ENCODE data around the gene SEMA3E.

DNA sequence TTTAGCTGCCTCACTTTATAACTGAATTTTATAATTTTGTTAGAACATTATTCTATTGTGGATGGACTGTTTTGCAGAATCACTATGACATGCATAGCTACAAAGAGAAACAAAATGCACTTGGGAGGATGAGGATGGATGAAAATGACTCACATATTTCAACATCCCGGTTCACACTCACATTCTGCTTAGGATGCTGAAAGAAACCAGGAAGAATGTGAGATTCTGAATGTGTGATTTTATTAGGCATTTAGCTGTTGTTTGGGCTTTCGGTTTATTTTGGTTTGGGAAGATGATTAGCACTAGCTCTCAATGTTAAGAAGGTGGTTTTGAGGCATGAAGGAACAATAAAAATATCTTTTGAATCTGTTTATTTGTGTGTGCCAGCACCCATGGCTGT, 235.5 kb downstream of the SEMA3E start:
- TF ChIP-seq, protein P1, sequence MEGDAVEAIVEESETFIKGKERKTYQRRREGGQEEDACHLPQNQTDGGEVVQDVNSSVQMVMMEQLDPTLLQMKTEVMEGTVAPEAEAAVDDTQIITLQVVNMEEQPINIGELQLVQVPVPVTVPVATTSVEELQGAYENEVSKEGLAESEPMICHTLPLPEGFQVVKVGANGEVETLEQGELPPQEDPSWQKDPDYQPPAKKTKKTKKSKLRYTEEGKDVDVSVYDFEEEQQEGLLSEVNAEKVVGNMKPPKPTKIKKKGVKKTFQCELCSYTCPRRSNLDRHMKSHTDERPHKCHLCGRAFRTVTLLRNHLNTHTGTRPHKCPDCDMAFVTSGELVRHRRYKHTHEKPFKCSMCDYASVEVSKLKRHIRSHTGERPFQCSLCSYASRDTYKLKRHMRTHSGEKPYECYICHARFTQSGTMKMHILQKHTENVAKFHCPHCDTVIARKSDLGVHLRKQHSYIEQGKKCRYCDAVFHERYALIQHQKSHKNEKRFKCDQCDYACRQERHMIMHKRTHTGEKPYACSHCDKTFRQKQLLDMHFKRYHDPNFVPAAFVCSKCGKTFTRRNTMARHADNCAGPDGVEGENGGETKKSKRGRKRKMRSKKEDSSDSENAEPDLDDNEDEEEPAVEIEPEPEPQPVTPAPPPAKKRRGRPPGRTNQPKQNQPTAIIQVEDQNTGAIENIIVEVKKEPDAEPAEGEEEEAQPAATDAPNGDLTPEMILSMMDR (IDR thresholded peaks at IDR 0.05; ENCODE audit: poor library complexity, severe bottlenecking): no peak
- TF ChIP-seq POLR2AphosphoS5 (IDR thresholded peaks at IDR 0.05) (no peak), TAF1 (IDR thresholded peaks at IDR 0.05; ENCODE audit: low read depth) (no peak), EZH2 (IDR thresholded peaks at IDR 0.05; ENCODE audit: borderline replicate concordance, insufficient read depth, low read length, poor library complexity, severe bottlenecking) (no peak)

All from neural cell (in vitro differentiated cells).